Omental fat pad (tissue), 4 donors: ENCODE data around the gene CCDC6. TPM values are rescaled to one million over a fixed set of nuclear protein-coding genes. Genes with fewer than 3 reads are reported as not detected.
A peak's percentile ranks its signal among the peaks of the same experiment; 100 is the strongest.
"Not testable (repeated sequence)": the region's sequence is repeated elsewhere in the genome, so short reads cannot be mapped to it uniquely, and the experiment has no call there.

Source experiments
- ATAC-seq: fragments of 150-250 bp; one replicate; pipeline ENCODE4 v1.9.1; 2016; ENCODE audit warnings: mild to moderate bottlenecking, moderate library complexity; ENCODE audit not compliant: low FRiP score
- DNase-seq: peaks from one replicate; pipeline ENCODE4 v3.0.0-alpha.2; 2019; ENCODE audit warnings: low spot score
- total RNA-seq, 4 donors: library from RNA; depleted of rRNA; stranded (reverse); fragments of >200 nt; gene quantifications; one replicate each; pipeline ENCODE4 v1.1.0, GENCODE V29; 2016
- TF ChIP-seq, protein P1 (sequence below), 3 donors: fragments of 450-650 bp; IDR thresholded peaks; one replicate each; pipeline ENCODE4 v1.5.1; 2016 to 2017; ENCODE audit warnings: antibody characterized with exemption in 3 of 3, mild to moderate bottlenecking in 3 of 3, moderate library complexity in 2 of 3

Gene CCDC6
- total RNA-seq, 4 donors from 2014 or later: 24.7 to 29.7 (median 25.9) TPM

DNA sequence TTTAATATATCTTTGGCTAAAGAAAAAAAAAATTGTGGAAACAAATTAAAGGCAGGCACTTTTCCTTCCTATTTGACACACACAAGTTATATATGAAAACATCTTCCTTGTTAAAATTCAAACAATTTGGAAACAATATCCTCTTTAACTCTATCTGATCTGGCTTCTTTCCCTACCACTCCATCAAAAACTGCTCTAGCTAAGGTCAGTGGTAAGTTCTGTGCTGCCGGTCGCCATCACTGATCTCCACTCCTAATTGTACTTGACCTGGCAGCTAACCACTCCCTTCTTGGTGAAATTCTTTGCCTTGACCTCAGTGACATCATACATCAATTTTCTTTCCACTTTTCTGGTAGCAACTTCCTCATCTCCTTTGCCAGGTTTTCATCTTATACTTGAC is 105.2 kb downstream of the CCDC6 start:
- ATAC-seq (no peak), DNase-seq (no peak)
- TF ChIP-seq, protein P1, sequence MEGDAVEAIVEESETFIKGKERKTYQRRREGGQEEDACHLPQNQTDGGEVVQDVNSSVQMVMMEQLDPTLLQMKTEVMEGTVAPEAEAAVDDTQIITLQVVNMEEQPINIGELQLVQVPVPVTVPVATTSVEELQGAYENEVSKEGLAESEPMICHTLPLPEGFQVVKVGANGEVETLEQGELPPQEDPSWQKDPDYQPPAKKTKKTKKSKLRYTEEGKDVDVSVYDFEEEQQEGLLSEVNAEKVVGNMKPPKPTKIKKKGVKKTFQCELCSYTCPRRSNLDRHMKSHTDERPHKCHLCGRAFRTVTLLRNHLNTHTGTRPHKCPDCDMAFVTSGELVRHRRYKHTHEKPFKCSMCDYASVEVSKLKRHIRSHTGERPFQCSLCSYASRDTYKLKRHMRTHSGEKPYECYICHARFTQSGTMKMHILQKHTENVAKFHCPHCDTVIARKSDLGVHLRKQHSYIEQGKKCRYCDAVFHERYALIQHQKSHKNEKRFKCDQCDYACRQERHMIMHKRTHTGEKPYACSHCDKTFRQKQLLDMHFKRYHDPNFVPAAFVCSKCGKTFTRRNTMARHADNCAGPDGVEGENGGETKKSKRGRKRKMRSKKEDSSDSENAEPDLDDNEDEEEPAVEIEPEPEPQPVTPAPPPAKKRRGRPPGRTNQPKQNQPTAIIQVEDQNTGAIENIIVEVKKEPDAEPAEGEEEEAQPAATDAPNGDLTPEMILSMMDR (IDR thresholded peaks at IDR 0.05): no peak

DNA sequence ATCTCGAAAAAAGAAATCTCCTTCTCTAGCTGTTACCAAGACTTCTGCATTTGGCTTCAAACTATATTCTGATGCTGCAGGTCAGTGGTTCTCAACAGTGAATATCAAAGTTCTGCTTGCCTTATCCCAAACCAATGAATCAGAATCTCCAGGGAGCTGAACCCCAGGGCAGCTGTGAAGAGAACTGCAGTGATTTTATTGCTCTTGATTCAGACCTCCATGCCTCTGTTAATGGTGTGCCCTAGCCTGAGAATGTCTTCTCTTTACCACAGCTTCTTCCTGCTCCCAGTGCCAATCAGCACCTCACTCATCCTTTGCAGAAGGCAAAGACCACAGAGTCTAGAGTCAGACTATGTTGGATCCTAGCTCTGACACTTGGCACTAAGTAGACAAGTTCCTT is 106.9 kb downstream of the CCDC6 start:
- no peak for ATAC-seq
- TF ChIP-seq, protein P1 (IDR thresholded peaks at IDR 0.05): no peak
- no peak for DNase-seq

DNA sequence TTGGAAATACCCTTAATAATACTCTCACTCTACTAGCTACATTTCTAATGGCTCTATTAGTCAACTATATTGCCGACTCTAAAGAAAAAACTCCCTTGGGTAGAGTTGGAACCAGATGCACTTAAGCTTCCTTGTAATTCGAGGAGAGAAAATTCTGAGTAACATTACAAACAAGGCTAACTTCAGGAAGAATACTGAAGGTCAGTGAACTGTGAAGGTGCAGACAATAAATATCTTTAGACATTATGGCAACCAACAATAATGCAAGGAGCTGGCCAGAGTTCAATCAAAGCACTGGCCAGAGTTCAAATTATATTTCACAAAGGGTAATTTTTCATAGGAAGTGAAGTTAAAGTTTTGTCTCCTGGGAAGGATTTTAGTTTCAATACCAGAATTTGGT is 112.4 kb downstream of the CCDC6 start:
- DNase-seq: no peak
- TF ChIP-seq, protein P1 (IDR thresholded peaks at IDR 0.05): no peak
- no peak for ATAC-seq

DNA sequence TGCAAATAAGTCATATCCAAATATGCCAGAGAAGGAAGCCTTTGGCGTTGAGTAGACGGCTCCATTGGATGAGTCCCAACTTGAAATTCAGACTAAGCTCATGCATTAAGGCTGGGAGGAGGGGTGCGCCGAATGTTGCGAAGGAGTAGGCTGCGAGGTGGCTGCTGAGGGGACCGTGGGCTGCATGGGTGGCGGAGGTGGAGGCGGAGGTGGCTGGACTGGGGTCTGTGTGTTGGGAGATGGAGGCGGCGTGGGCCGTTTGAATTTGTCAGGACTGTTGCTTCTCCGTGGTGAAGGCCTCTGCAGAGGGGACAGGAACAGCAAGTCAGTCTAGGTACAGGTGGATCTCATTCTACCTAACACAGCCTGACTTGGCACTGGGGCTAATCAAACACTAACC is 113.5 kb downstream of the CCDC6 start:
- ATAC-seq (no peak), DNase-seq (no peak)
- TF ChIP-seq, protein P1 (IDR thresholded peaks at IDR 0.05): no peak

DNA sequence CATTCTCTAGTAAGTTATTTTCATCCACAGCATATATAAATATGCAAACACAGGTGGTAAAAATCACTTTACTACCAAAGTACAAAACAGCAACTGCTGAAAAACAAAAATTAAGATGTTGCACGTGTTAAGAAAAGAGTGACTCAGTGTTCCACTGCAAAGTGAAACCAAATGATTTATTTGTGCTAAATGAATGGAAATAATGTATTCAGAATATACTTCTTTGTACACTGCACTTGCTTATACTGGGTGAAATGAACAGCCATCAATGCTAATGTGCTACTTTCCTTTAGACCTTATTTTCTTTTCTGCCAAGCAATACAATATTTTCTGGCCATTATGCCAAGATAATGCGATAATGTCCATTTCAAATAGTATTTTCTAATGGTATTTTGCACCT is 114.8 kb downstream of the CCDC6 start:
- DNase-seq (no peak), ATAC-seq (no peak)
- TF ChIP-seq, protein P1 (IDR thresholded peaks at IDR 0.05): no peak

DNA sequence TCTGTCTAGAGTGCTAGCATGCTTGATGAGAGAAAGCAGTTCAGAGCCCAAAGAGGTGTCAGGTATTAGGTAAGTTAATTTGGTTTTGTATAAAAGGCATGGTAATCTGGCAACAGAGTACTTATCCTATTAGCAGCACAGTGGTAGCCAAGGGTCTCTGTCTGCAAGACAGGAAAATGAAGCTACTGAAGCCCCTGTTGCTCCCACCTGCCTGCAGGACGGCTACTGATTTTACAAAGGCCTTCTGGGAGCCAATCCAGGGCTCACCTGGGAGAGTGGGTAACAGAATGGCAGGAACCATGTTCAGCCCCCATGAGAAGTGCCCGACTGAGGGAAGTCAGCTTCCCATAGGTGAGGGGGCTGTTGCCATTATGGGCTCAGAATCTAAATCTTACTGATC is 116.3 kb downstream of the CCDC6 start:
- ATAC-seq, DNase-seq: not testable (repeated sequence)

DNA sequence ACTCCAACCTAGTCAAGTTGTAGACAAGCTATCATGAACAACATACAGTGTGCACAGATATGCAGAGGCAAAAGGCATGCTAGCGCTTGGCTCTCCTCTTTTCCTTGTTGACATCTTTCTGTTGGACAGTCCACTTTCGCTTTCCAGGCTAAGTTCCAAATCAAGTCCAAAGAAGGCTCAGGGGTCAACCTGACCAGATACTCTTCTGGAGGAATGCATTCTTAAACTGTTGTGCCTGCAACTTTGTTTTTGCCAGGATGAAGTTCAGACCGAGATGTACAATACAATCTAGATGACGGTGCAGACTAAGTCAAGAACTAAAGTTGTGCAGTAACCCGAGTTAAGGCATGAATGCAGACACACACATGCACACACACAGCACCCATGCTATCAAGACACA is 117.4 kb downstream of the CCDC6 start:
- ATAC-seq: peak; percentile 37

DNA sequence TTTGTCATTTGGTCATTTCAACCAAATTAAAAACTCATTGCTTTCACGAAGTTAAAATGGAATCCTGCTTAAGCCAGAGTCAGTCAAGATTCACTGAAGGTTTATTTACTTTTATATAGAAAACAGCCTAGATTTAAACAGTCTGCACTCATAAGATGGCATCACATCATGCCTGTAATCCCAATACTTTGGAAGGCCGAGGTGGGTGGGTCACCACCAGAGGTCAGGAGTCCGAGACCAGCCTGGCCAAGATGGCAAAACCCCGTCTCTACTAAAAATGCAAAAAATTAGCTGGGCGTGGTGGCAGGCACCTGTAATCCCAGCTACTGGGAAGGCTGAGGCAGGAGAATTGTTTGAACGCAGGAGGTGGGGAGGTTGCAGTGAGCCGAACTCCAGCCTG is 119.3 kb downstream of the CCDC6 start:
- not testable (repeated sequence) for ATAC-seq, DNase-seq

More for the DNA sequence above, 117.4 kb downstream of the CCDC6 start:
- DNase-seq: not testable (repeated sequence)

DNA sequence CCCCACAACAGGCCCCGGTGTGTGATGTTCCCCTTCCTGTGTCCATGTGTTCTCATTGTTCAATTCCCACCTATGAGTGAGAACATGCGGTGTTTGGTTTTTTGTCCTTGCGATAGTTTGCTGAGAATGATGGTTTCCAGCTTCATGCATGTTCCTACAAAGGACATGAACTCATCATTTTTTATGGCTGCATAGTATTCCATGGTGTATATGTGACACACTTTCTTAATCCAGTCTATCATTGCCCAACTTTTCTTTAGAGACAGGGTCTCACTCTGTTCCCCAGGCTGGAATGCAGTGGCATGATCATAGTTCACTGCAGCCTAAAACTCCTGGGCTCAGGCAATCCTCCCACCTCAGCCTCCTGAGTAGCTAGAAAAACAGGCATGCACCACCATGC is 120.9 kb downstream of the CCDC6 start:
- not testable (repeated sequence) for DNase-seq, ATAC-seq
